HepG2 (cell line): Measurements from ENCODE around the gene SLC43A3. TPM values are rescaled to one million over a fixed set of nuclear protein-coding genes. Genes with fewer than 3 reads are reported as not detected.

Experiments
- FOXK2 ChIP-seq: fragments of 450-650 bp; IDR thresholded peaks from 2 replicates; pipeline ENCODE4 v1.6.1; 2016
- HDAC1 ChIP-seq: sonication (generic); formaldehyde crosslinking; IDR thresholded peaks from 2 replicates; pipeline ENCODE4 v1.5.1; 2020; ENCODE audit warnings: mild to moderate bottlenecking, missing genetic modification reagents
- HNF1B ChIP-seq: sonication (generic); formaldehyde crosslinking; IDR thresholded peaks from 2 replicates; pipeline ENCODE4 v1.5.1; 2020; ENCODE audit warnings: mild to moderate bottlenecking, moderate library complexity, missing genetic modification reagents
- MED1 ChIP-seq: sonication (generic); formaldehyde crosslinking; IDR thresholded peaks from 2 replicates; pipeline ENCODE4 v1.4.0; 2020; ENCODE audit warnings: missing genetic modification reagents
- MNT ChIP-seq: fragments of 450-650 bp; IDR thresholded peaks from 2 replicates; pipeline ENCODE4 v1.6.1; 2016
- REST ChIP-seq, 2 experiments: IDR thresholded peaks; 2 replicates each; pipeline ENCODE4 v1.6.1; 2011 to 2012; ENCODE audit warnings: low read length in 2 of 2, borderline replicate concordance in 1 of 2, low read depth in 1 of 2, mild to moderate bottlenecking in 1 of 2, moderate library complexity in 1 of 2
- RXRA ChIP-seq: sonication (generic); formaldehyde crosslinking; IDR thresholded peaks from 2 replicates; pipeline ENCODE4 v1.5.1; 2020; ENCODE audit warnings: missing genetic modification reagents
- STAT5B ChIP-seq: sonication (generic); formaldehyde crosslinking; IDR thresholded peaks from 2 replicates; pipeline ENCODE4 v1.4.0; 2020; ENCODE audit warnings: missing genetic modification reagents
- ZFP36L1 ChIP-seq: sonication (generic); formaldehyde crosslinking; IDR thresholded peaks from 2 replicates; pipeline ENCODE4 v1.8.0; 2022; ENCODE audit warnings: mild to moderate bottlenecking, missing genetic modification reagents, moderate library complexity
- ZNF143 ChIP-seq: sonication (generic); formaldehyde crosslinking; IDR thresholded peaks from 2 replicates; pipeline ENCODE4 v1.4.0; 2020; ENCODE audit warnings: missing genetic modification reagents
- ZNF263 ChIP-seq: sonication (generic); formaldehyde crosslinking; IDR thresholded peaks from 2 replicates; pipeline ENCODE4 v1.4.0; 2020; ENCODE audit warnings: missing genetic modification reagents
- ZNF317 ChIP-seq: sonication (generic); formaldehyde crosslinking; IDR thresholded peaks from 2 replicates; pipeline ENCODE4 v1.5.0; 2020; ENCODE audit warnings: mild to moderate bottlenecking, missing genetic modification reagents
- ZNF441 ChIP-seq: sonication (generic); formaldehyde crosslinking; IDR thresholded peaks from 2 replicates; pipeline ENCODE4 v1.7.0; 2021; ENCODE audit warnings: missing genetic modification reagents, borderline replicate concordance
- ZNF547 ChIP-seq: sonication (generic); formaldehyde crosslinking; IDR thresholded peaks from 2 replicates; pipeline ENCODE4 v1.5.1; 2020; ENCODE audit warnings: mild to moderate bottlenecking, missing genetic modification reagents
- ZNF629 ChIP-seq: sonication (generic); formaldehyde crosslinking; conservative IDR thresholded peaks from 2 replicates; pipeline ENCODE4 v1.5.0; 2020; ENCODE audit warnings: missing genetic modification reagents
- ZNF710 ChIP-seq: sonication (generic); formaldehyde crosslinking; IDR thresholded peaks from 2 replicates; pipeline ENCODE4 v1.5.0; 2020; ENCODE audit warnings: mild to moderate bottlenecking, missing genetic modification reagents, borderline replicate concordance
- ZNF816 ChIP-seq: sonication (generic); formaldehyde crosslinking; IDR thresholded peaks from 2 replicates; pipeline ENCODE4 v1.8.0; 2022; ENCODE audit warnings: missing genetic modification reagents, mild to moderate bottlenecking, borderline replicate concordance
- ZSCAN21 ChIP-seq: sonication (generic); formaldehyde crosslinking; IDR thresholded peaks from 2 replicates; pipeline ENCODE4 v1.8.0; 2022; ENCODE audit warnings: mild to moderate bottlenecking, missing genetic modification reagents, moderate library complexity, borderline replicate concordance
- ZSCAN5A ChIP-seq: sonication (generic); formaldehyde crosslinking; IDR thresholded peaks from 2 replicates; pipeline ENCODE4 v1.8.0; 2022; ENCODE audit warnings: mild to moderate bottlenecking, missing genetic modification reagents, borderline replicate concordance
- polyA plus RNA-seq, 8 experiments: library from polyadenylated mRNA; depleted of rRNA in 3 of 8; stranded (reverse) in 7 of 8; unstranded in 1 of 8; fragments of >200 nt; fragmentation: Illumina TruSeq in 4 of 8; extraction: Trizol in 4 of 8; gene quantifications; 2 replicates each; pipeline versions ENCODE4 v1.2.1 to v1.2.3, GENCODE V29; 2011 to 2016; ENCODE audit warnings: low read depth in 4 of 8, missing spikeins in 1 of 8, mixed read lengths in 1 of 8; ENCODE audit not compliant: insufficient read depth in 1 of 8
- total RNA-seq, 5 experiments: library from RNA; depleted of rRNA; stranded (reverse); fragments of >200 nt; fragmentation: Illumina TruSeq; extraction: Trizol; gene quantifications; 2 replicates each; pipeline ENCODE4 v1.2.3, GENCODE V29; 2016; ENCODE audit warnings: low read depth in 1 of 5

The SLC43A3 gene
- total and polyA plus RNA-seq, 2 of the 13 experiments (the other 11 are each of a cell fraction or from before 2014, with no cell fraction given), result 2.6 TPM; not detected in 1

- TF ChIP-seq ZNF710 (CRISPR knock-in tag) (peak; percentile 39; the same call in 1 of the 2 replicates), ZNF816 (CRISPR knock-in tag) (no peak), RXRA (CRISPR knock-in tag) (peak; percentile 67; the same call in 1 of the 2 replicates), REST (IDR thresholded peaks at IDR 0.05; ENCODE audit: borderline replicate concordance in 1 of 2, low read depth in 1 of 2, low read length in 2 of 2) (peak in 1 of 2 experiments; percentile 61; a peak in 1 of 4 replicates), ZFP36L1 (CRISPR knock-in tag) (no peak), FOXK2 (peak; percentile 92), ZNF441 (CRISPR knock-in tag) (peak; percentile 70; the same call in 1 of the 2 replicates), ZNF547 (no peak), STAT5B (CRISPR knock-in tag) (0 out of 2 replicates have a peak, but pooled peaks have one; percentile 10), ZSCAN21 (CRISPR knock-in tag) (no peak), MNT (no peak), ZNF629 (no peak), ZSCAN5A (CRISPR knock-in tag) (peak; percentile 59; the same call in 1 of the 2 replicates), ZNF143 (CRISPR knock-in tag) (peak; percentile 84), ZNF317 (CRISPR knock-in tag) (no peak), MED1 (CRISPR knock-in tag) (peak; percentile 93), HDAC1 (CRISPR knock-in tag) (peak; percentile 86), ZNF263 (CRISPR knock-in tag) (peak; percentile 78), HNF1B (peak; percentile 91)
Observed at GRCh38 chr11:57453543-57454177, 26.7 kb upstream of the SLC43A3 start (continued).
